GM18519 (cell line): ENCODE data around the gene SLC16A8.
"Not testable (repeated sequence)": the region's sequence is repeated elsewhere in the genome, so short reads cannot be mapped to it uniquely, and the experiment has no call there.

Source experiments
- ATAC-seq: cut with Tn5 transposase; IDR thresholded peaks from one replicate; pipeline ENCODE4 v1.9.1; 2021; ENCODE audit warnings: mild to moderate bottlenecking, moderate library complexity; ENCODE audit not compliant: unreplicated experiment, low FRiP score

Gene SLC16A8

GRCh38 chr22:38051261-38051660 lies 32.7 kb downstream of the SLC16A8 start:
- ATAC-seq: no peak

GRCh38 chr22:38050720-38051119 lies 33.3 kb downstream of the SLC16A8 start:
- ATAC-seq: no peak

GRCh38 chr22:38049812-38050619 lies 34.0 kb downstream of the SLC16A8 start:
- no peak for ATAC-seq

- ATAC-seq: no peak
Measured at GRCh38 chr22:38046070-38046748, 37.8 kb downstream of the SLC16A8 start.

GRCh38 chr22:38043151-38044039 lies 40.6 kb downstream of the SLC16A8 start:
- no peak for ATAC-seq

- ATAC-seq: no peak
Measured at GRCh38 chr22:38042488-38042790, 41.5 kb downstream of the SLC16A8 start.

GRCh38 chr22:38041760-38042487 lies 42.1 kb downstream of the SLC16A8 start:
- no peak for ATAC-seq

- ATAC-seq: no peak
Measured at GRCh38 chr22:38040953-38041759, 42.8 kb downstream of the SLC16A8 start.

- no peak for ATAC-seq
Measured at GRCh38 chr22:38038890-38039812, 44.8 kb downstream of the SLC16A8 start.

GRCh38 chr22:38038426-38038825 lies 45.6 kb downstream of the SLC16A8 start:
- no peak for ATAC-seq

- not testable (repeated sequence) for ATAC-seq
Measured at GRCh38 chr22:38037367-38038150, 46.4 kb downstream of the SLC16A8 start.

GRCh38 chr22:38036392-38037062 lies 47.5 kb downstream of the SLC16A8 start:
- ATAC-seq: no peak

- no peak for ATAC-seq
Measured at GRCh38 chr22:38035530-38035885, 48.5 kb downstream of the SLC16A8 start.

GRCh38 chr22:38034884-38035529 lies 49.0 kb downstream of the SLC16A8 start:
- no peak for ATAC-seq

GRCh38 chr22:38034278-38034882 lies 49.6 kb downstream of the SLC16A8 start:
- ATAC-seq: no peak

- ATAC-seq: no peak
Measured at GRCh38 chr22:38033522-38034277, 50.3 kb downstream of the SLC16A8 start.
